SK-N-SH treated with all-trans-retinoic acid at 6 μM for 48 hours (cell line): ENCODE measurements around the gene BMF.

Experiments used
- ARNTL ChIP-seq: fragments of 450-650 bp; formaldehyde crosslinking; IDR thresholded peaks from 2 replicates; pipeline ENCODE4 v1.5.0; 2020; ENCODE audit warnings: low read depth, mild to moderate bottlenecking, moderate library complexity, borderline replicate concordance
- BACH2 ChIP-seq: fragments of 250-450 bp; sonication (Bioruptor Pico); IDR thresholded peaks from 2 replicates; pipeline ENCODE4 v1.9.0; 2021; ENCODE audit warnings: mild to moderate bottlenecking, borderline replicate concordance
- CSDC2 ChIP-seq: fragments of 250-450 bp; sonication (Bioruptor Pico); IDR thresholded peaks from 2 replicates; pipeline ENCODE4 v1.5.0; 2020; ENCODE audit warnings: mild to moderate bottlenecking, moderate library complexity
- SNAI2 ChIP-seq: fragments of 250-450 bp; sonication (Bioruptor Pico); IDR thresholded peaks from 2 replicates; pipeline ENCODE4 v1.5.0; 2020; ENCODE audit warnings: mild to moderate bottlenecking, moderate library complexity

DNA sequence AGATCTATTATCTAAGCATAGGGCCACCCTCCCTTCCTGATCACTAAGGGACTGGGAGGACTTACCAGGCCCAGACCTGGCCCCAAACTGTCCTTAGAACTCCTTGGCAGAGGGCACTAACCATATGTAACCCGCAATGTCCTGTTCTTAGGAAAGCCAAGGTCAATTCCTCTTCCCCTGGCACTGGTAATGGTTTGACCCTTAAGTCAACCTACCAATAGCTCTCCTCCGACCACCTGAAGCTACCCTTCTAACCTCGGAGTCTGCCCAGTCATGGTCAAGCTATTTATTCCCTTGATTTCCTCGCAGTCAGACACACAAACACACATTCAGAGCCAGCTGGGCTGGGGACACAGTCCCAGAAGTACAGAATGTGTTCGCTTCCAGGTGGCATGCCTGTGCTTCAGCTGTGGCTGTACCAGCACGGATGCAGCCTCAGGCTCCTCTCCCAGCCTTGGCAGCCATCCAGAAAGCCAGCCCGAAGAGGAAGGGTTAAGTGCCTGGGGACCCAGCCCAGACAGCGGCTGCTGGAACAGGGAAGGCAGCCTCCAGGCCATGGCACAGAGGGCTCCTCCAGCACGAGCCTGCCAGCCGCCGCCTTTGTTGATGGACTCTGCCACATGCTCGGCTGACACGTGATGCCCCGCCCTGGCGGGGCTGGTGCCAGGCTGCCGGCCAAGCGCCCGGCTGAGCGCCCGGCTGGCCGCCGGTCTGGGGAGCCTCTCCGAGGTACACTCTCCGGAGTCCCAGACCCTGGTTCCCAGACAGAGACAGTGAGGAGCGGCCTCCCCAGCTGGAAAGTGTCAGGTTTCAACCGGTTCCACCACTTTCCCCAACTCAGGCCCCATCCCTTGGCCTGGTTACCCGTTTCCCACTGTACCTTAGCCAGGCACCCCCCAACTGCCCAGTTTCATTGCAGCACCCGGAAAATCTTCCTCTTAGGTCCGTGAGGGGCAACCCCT is 5.5 kb downstream of the BMF start:
- TF ChIP-seq SNAI2 (CRISPR knock-in tag) (peak; percentile 60; the same call in 1 of the 2 replicates), CSDC2 (peak; percentile 56; the same call in 1 of the 2 replicates), BACH2 (CRISPR knock-in tag) (no peak), ARNTL (CRISPR knock-in tag) (no peak)
